Measurements from ENCODE around the gene GNPDA2. TPM values are rescaled to one million over a fixed set of nuclear protein-coding genes. Genes with fewer than 3 reads are reported as not detected.

The GNPDA2 gene
- total RNA-seq, 1 experiment from 2014 or later: 6.8 TPM

DNA sequence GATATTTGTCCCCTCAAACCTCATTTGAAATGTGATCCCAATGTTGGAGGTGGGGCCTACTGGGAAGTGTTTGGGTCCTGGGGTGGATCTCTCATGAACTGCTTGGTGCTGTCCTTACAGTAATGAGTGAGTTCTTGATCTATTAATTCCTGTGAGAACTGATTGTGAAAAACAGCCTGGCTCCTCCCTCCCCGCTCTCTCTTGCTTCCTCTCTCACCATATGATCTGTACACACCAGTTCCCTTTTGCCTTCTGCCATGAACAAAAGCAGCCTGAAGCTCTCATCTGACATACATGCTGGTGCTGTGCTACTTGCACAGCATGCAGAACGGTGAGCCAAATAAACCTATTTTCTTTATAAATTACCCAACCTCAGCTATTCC, 63.7 kb downstream of the GNPDA2 start:
- no peaks in the 10 kb centered on the region for H3K27me3 Mint-ChIP-seq (ENCODE audit: unreplicated experiment)
- H3K27ac Mint-ChIP-seq (ENCODE audit: unreplicated experiment): no peak overlapping the region
- TF ChIP-seq, protein P1, sequence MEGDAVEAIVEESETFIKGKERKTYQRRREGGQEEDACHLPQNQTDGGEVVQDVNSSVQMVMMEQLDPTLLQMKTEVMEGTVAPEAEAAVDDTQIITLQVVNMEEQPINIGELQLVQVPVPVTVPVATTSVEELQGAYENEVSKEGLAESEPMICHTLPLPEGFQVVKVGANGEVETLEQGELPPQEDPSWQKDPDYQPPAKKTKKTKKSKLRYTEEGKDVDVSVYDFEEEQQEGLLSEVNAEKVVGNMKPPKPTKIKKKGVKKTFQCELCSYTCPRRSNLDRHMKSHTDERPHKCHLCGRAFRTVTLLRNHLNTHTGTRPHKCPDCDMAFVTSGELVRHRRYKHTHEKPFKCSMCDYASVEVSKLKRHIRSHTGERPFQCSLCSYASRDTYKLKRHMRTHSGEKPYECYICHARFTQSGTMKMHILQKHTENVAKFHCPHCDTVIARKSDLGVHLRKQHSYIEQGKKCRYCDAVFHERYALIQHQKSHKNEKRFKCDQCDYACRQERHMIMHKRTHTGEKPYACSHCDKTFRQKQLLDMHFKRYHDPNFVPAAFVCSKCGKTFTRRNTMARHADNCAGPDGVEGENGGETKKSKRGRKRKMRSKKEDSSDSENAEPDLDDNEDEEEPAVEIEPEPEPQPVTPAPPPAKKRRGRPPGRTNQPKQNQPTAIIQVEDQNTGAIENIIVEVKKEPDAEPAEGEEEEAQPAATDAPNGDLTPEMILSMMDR (IDR thresholded peaks at IDR 0.05; ENCODE audit: unreplicated experiment): no peak
- H3K4me3 Mint-ChIP-seq (ENCODE audit: low read depth, unreplicated experiment): no peak overlapping the region
- no TSS peak for BruUV-seq (replicated peaks)
- intact Hi-C loops (cut with micrococcal nuclease; ENCODE audit: unreplicated experiment): no loop called here
- CTCF ChIA-PET: no interaction called here
- no peaks in the 10 kb centered on the region for H3K9me3 Mint-ChIP-seq (ENCODE audit: low read depth, unreplicated experiment)
- H3K4me1 Mint-ChIP-seq (ENCODE audit: low read depth, unreplicated experiment): peaks cover 10% of the 10 kb centered on the region
- no peaks in the 10 kb centered on the region for H3K36me3 Mint-ChIP-seq (ENCODE audit: insufficient read depth, unreplicated experiment)
- DNase-seq: no peak

DNA sequence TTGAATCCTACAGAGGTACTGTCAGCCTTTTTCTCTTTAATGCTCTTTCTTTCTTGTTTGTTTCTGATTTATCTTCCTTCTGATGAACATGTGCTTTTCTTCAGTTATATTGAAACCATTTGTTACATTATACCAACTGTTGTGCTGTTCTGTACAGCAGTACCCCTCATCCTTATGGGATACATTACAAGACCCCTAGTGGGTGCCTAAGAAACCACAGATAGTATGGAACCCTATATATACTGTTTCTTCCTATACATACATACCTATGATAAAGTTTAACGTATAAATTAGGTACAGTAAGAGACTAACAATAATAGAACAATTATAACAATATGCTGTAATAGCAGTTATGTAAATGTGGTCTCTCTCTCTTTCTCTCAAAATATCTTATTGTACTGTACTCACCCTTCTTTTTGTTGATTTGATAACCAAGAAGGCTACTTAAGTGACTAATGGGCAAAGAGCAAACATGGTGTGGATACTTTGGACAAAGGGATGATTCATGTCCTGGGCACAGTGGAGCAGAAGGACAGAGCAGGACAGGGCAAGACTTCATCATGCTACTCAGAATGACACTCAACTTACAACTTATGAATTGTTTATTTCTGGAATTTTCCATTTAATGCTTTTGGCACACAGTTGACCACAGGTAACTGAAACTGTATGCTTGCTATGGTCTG, 64.3 kb downstream of the GNPDA2 start:
- Mint-ChIP-seq H3K4me1 (ENCODE audit: low read depth, unreplicated experiment) (peaks cover 10% of the 10 kb centered on the region), H3K27me3 (ENCODE audit: unreplicated experiment) (no peaks in the 10 kb centered on the region), H3K27ac (ENCODE audit: unreplicated experiment) (no peak overlapping the region), H3K4me3 (ENCODE audit: low read depth, unreplicated experiment) (no peak overlapping the region), H3K36me3 (ENCODE audit: insufficient read depth, unreplicated experiment) (no peaks in the 10 kb centered on the region), H3K9me3 (ENCODE audit: low read depth, unreplicated experiment) (no peaks in the 10 kb centered on the region)
- DNase-seq: no peak
- no TSS peak for BruUV-seq (replicated peaks)
- intact Hi-C loops (cut with micrococcal nuclease; ENCODE audit: unreplicated experiment): no loop called here
- TF ChIP-seq, protein P1 (IDR thresholded peaks at IDR 0.05; ENCODE audit: unreplicated experiment): no peak
- CTCF ChIA-PET: no interaction called here

DNA sequence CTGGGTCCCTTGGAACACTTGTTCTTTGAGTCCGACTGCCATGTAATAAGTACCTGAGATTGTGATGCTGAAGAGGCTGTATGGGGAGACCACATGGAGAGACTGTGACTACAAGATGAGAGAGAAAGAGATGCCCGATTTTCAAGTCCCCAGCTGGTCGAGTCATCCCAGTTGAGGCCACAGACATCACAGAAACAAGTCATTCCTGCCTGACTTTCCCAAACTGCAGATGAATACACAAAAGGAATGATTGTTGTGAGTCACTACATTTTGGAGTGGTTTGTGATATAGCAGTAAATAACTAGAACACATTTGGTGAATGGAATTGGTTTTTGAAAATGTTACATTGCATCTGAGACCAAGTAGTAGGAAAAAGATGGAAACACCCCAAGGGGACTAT, 66.0 kb downstream of the GNPDA2 start:
- BruUV-seq (replicated peaks): no TSS peak
- Mint-ChIP-seq H3K4me3 (ENCODE audit: low read depth, unreplicated experiment) (no peak overlapping the region), H3K4me1 (ENCODE audit: low read depth, unreplicated experiment) (peaks cover 10% of the 10 kb centered on the region), H3K36me3 (ENCODE audit: insufficient read depth, unreplicated experiment) (no peaks in the 10 kb centered on the region), H3K27me3 (ENCODE audit: unreplicated experiment) (no peaks in the 10 kb centered on the region), H3K9me3 (ENCODE audit: low read depth, unreplicated experiment) (no peaks in the 10 kb centered on the region), H3K27ac (ENCODE audit: unreplicated experiment) (no peak overlapping the region)
- CTCF ChIA-PET: no interaction called here
- TF ChIP-seq, protein P1 (IDR thresholded peaks at IDR 0.05; ENCODE audit: unreplicated experiment): no peak
- DNase-seq: no peak
- intact Hi-C loops (cut with micrococcal nuclease; ENCODE audit: unreplicated experiment): no loop called here

DNA sequence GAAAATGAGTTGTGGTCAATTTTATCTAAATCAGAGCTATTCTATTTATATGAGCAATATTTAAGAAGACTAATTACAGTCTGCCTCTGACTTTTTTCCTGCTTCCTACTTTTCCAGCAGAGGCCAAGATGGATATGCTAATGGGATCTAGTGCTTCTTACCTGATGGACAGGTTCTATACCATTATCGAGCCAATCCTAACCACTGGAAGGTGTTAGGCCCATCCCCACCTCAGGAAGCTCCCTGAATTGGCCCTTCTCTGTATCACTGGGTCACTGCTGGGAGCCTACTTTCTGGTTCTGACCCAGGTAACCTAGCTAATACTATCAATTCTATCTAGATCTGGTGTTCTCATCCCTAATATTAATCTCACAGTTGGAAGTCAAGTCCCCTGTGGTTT, 74.4 kb downstream of the GNPDA2 start:
- CTCF ChIA-PET: no interaction called here
- peaks cover 21% of the 10 kb centered on the region for H3K27me3 Mint-ChIP-seq (ENCODE audit: unreplicated experiment)
- intact Hi-C loops (cut with micrococcal nuclease; ENCODE audit: unreplicated experiment): no loop called here
- TF ChIP-seq, protein P1 (IDR thresholded peaks at IDR 0.05; ENCODE audit: unreplicated experiment): no peak
- H3K9me3 Mint-ChIP-seq (ENCODE audit: low read depth, unreplicated experiment): no peaks in the 10 kb centered on the region
- BruUV-seq (replicated peaks): no TSS peak
- no peak overlapping the region for H3K27ac Mint-ChIP-seq (ENCODE audit: unreplicated experiment)
- H3K4me3 Mint-ChIP-seq (ENCODE audit: low read depth, unreplicated experiment): no peak overlapping the region
- no peaks in the 10 kb centered on the region for H3K4me1 Mint-ChIP-seq (ENCODE audit: low read depth, unreplicated experiment)
- no peaks in the 10 kb centered on the region for H3K36me3 Mint-ChIP-seq (ENCODE audit: insufficient read depth, unreplicated experiment)
- no peak for DNase-seq

Other genes with a start within 250 kb of the GNPDA2 start
- gene YIPF7, start 74.9 kb downstream of the GNPDA2 start, total RNA-seq (2022): 0.73 TPM in 1 of 2 replicates, not detected in the other
- 12.1 and 12.9 TPM in 2 replicates for gene GUF1, start 48.1 kb downstream of the GNPDA2 start, total RNA-seq (2022)

Data from Calu3 (cell line).